OCI-LY1 (cell line): Measurements from ENCODE around the gene LDLR.

ENCODE experiments used
- H2AFZ ChIP-seq: fragments of 200-600 bp; sonication (generic), shearing (Covaris generic); 2 replicates; pipeline ENCODE4 v1.6.0; 2014; ENCODE audit warnings: antibody characterized with exemption, mild to moderate bottlenecking, low read length
- H3F3A ChIP-seq: fragments of 200-600 bp; sonication (generic), shearing (Covaris generic); 2 replicates; pipeline ENCODE4 v1.6.0; 2014; ENCODE audit warnings: mild to moderate bottlenecking, antibody characterized with exemption, low read length, moderate library complexity; ENCODE audit not compliant: insufficient read depth
- H3K27ac ChIP-seq: fragments of 200-600 bp; sonication (generic); 2 replicates; pipeline ENCODE4 v1.5.1; 2014; ENCODE audit warnings: low read length, mixed run types, mild to moderate bottlenecking, low read depth; ENCODE audit not compliant: poor library complexity, severe bottlenecking
- H3K27me3 ChIP-seq: fragments of 200-600 bp; sonication (generic); 2 replicates; pipeline ENCODE4 v1.6.0; 2014; ENCODE audit warnings: antibody characterized with exemption, mild to moderate bottlenecking, low read length, moderate library complexity; ENCODE audit not compliant: insufficient read depth
- H3K36me3 ChIP-seq: fragments of 200-600 bp; sonication (generic); 2 replicates; pipeline ENCODE4 v1.6.1; 2014; ENCODE audit warnings: mild to moderate bottlenecking, antibody characterized with exemption, low read length, moderate library complexity, mixed read lengths; ENCODE audit not compliant: insufficient read depth
- H3K4me1 ChIP-seq: fragments of 200-600 bp; sonication (generic); 2 replicates; pipeline ENCODE4 v1.5.1; 2014; ENCODE audit warnings: mild to moderate bottlenecking, low read length, moderate library complexity; ENCODE audit not compliant: insufficient read depth, severe bottlenecking
- H3K4me2 ChIP-seq: fragments of 200-600 bp; sonication (generic), shearing (Covaris generic); 2 replicates; pipeline ENCODE4 v1.6.1; 2014; ENCODE audit warnings: low read length
- H3K4me3 ChIP-seq: fragments of 200-600 bp; sonication (generic); 2 replicates; pipeline ENCODE4 v1.5.1; 2014; ENCODE audit warnings: low read length, low read depth, mild to moderate bottlenecking, mixed read lengths; ENCODE audit not compliant: poor library complexity, severe bottlenecking
- H3K79me2 ChIP-seq: fragments of 200-600 bp; shearing (Covaris generic); 2 replicates; pipeline ENCODE4 v1.6.1; 2016; ENCODE audit warnings: mixed run types, low read length, mixed read lengths; ENCODE audit not compliant: insufficient read depth
- H3K9ac ChIP-seq: fragments of 200-600 bp; sonication (generic), shearing (Covaris generic); 2 replicates; pipeline ENCODE4 v1.6.1; 2014; ENCODE audit warnings: mild to moderate bottlenecking, low read length, mixed read lengths
- H3K9me2 ChIP-seq: fragments of 200-600 bp; sonication (generic), shearing (Covaris generic); 2 replicates; pipeline ENCODE4 v1.6.1; 2014; ENCODE audit warnings: low read depth, mild to moderate bottlenecking, low read length, mixed read lengths
- H3K9me3 ChIP-seq: fragments of 200-600 bp; shearing (Covaris generic); 2 replicates; pipeline ENCODE4 v1.6.1; 2014; ENCODE audit warnings: low read length, mixed read lengths
- H4K20me1 ChIP-seq: fragments of 200-600 bp; sonication (generic), shearing (Covaris generic); 2 replicates; pipeline ENCODE4 v1.6.0; 2016; ENCODE audit warnings: mild to moderate bottlenecking, low read length; ENCODE audit not compliant: insufficient read depth
- CTCF ChIP-seq: fragments of 200-600 bp; sonication (generic), shearing (Covaris generic); IDR thresholded peaks from 2 replicates; pipeline ENCODE4 v1.5.1; 2017; ENCODE audit warnings: mild to moderate bottlenecking, antibody characterized with exemption, low read length, moderate library complexity, mixed read lengths
- EZH2 ChIP-seq: fragments of 200-600 bp; sonication (generic), shearing (Covaris generic); IDR thresholded peaks from 2 replicates; pipeline ENCODE4 v1.8.0; 2017; ENCODE audit warnings: borderline replicate concordance, mixed run types, mild to moderate bottlenecking, antibody characterized with exemption, low read length, moderate library complexity, mixed read lengths

LDLR gene

GRCh38 chr19:11059511-11060358 is 29.5 kb upstream of the LDLR start:
- no peak overlapping the region for H3K4me3 ChIP-seq
- TF ChIP-seq CTCF: no peak
- no peak for TF ChIP-seq EZH2
- no peak overlapping the region for H3K27ac ChIP-seq
- H3K4me2 ChIP-seq: no peak overlapping the region
- no peaks in the 10 kb centered on the region for H4K20me1 ChIP-seq
- H3K4me1 ChIP-seq: no peaks in the 10 kb centered on the region
- H3K27me3 ChIP-seq: no peaks in the 10 kb centered on the region
- H3K79me2 ChIP-seq: no peaks in the 10 kb centered on the region
- no peaks in the 10 kb centered on the region for H3K9me2 ChIP-seq
- no peaks in the 10 kb centered on the region for H3F3A ChIP-seq
- H3K9ac ChIP-seq: no peak overlapping the region
- H2AFZ ChIP-seq: no peak overlapping the region
- peaks cover 78% of the 10 kb centered on the region for H3K36me3 ChIP-seq
- H3K9me3 ChIP-seq: no peaks in the 10 kb centered on the region

- no peak overlapping the region for H3K4me2 ChIP-seq
- no peaks in the 10 kb centered on the region for H4K20me1 ChIP-seq
- H3F3A ChIP-seq: no peaks in the 10 kb centered on the region
- no peak overlapping the region for H2AFZ ChIP-seq
- no peak overlapping the region for H3K9ac ChIP-seq
- H3K27ac ChIP-seq: no peak overlapping the region
- no peaks in the 10 kb centered on the region for H3K9me2 ChIP-seq
- H3K27me3 ChIP-seq: no peaks in the 10 kb centered on the region
- no peak overlapping the region for H3K4me3 ChIP-seq
- no peaks in the 10 kb centered on the region for H3K4me1 ChIP-seq
- H3K36me3 ChIP-seq: peaks cover 77% of the 10 kb centered on the region
- TF ChIP-seq CTCF: no peak
- TF ChIP-seq EZH2: no peak
- H3K9me3 ChIP-seq: no peaks in the 10 kb centered on the region
- no peaks in the 10 kb centered on the region for H3K79me2 ChIP-seq
Measured at GRCh38 chr19:11061952-11062351, 27.3 kb upstream of the LDLR start.

GRCh38 chr19:11063434-11063833 is 25.8 kb upstream of the LDLR start:
- TF ChIP-seq CTCF (no peak), EZH2 (no peak)
- Histone ChIP-seq H3K4me3 (no peak overlapping the region), H4K20me1 (no peaks in the 10 kb centered on the region), H3K9me2 (no peaks in the 10 kb centered on the region), H3K9me3 (no peaks in the 10 kb centered on the region), H3K4me2 (no peak overlapping the region), H3K79me2 (no peaks in the 10 kb centered on the region), H3K36me3 (peaks cover 77% of the 10 kb centered on the region), H3K27me3 (no peaks in the 10 kb centered on the region), H2AFZ (no peak overlapping the region), H3K9ac (no peak overlapping the region), H3F3A (no peaks in the 10 kb centered on the region), H3K4me1 (no peaks in the 10 kb centered on the region), H3K27ac (no peak overlapping the region)
